KOPT-K1 (cell line): ENCODE data around the gene ZMIZ1.

Source experiments
- H3K27ac ChIP-seq: fragments of 200-600 bp; sonication (generic); 2 replicates; pipeline ENCODE4 v1.5.1; 2016; ENCODE audit warnings: antibody characterized with exemption, mild to moderate bottlenecking, low read depth, low read length; ENCODE audit not compliant: poor library complexity, severe bottlenecking
- H3K36me3 ChIP-seq: fragments of 200-600 bp; sonication (generic); 2 replicates; pipeline ENCODE4 v1.5.1; 2017; ENCODE audit warnings: antibody characterized with exemption, mild to moderate bottlenecking, low read length, moderate library complexity; ENCODE audit not compliant: insufficient read depth
- H3K9me3 ChIP-seq: fragments of 200-600 bp; sonication (generic); 2 replicates; pipeline ENCODE4 v1.5.1; 2017; ENCODE audit warnings: antibody characterized with exemption, low read length, mild to moderate bottlenecking; ENCODE audit not compliant: insufficient read depth, poor library complexity, severe bottlenecking

Gene ZMIZ1

GRCh38 chr10:79234391-79235315 lies 165.9 kb downstream of the ZMIZ1 start:
- H3K36me3 ChIP-seq = peaks cover 83% of the 10 kb centered on the region

GRCh38 chr10:79235765-79236432 lies 167.1 kb downstream of the ZMIZ1 start:
- Histone ChIP-seq H3K9me3 (no peaks in the 10 kb centered on the region), H3K27ac (no peak overlapping the region), H3K36me3 (peaks cover 70% of the 10 kb centered on the region)

More at GRCh38 chr10:79234391-79235315, 165.9 kb downstream of the ZMIZ1 start:
- Histone ChIP-seq H3K27ac (no peak overlapping the region), H3K9me3 (no peaks in the 10 kb centered on the region)

- no peak overlapping the region for H3K27ac ChIP-seq
- peaks cover 65% of the 10 kb centered on the region for H3K36me3 ChIP-seq
Observed at GRCh38 chr10:79236433-79236765, 167.6 kb downstream of the ZMIZ1 start.

GRCh38 chr10:79237454-79238157 lies 168.8 kb downstream of the ZMIZ1 start:
- Histone ChIP-seq H3K27ac (no peak overlapping the region), H3K36me3 (peaks cover 58% of the 10 kb centered on the region), H3K9me3 (no peaks in the 10 kb centered on the region)

More at GRCh38 chr10:79236433-79236765, 167.6 kb downstream of the ZMIZ1 start:
- no peaks in the 10 kb centered on the region for H3K9me3 ChIP-seq

- no peak overlapping the region for H3K27ac ChIP-seq
- no peaks in the 10 kb centered on the region for H3K9me3 ChIP-seq
- H3K36me3 ChIP-seq = peaks cover 53% of the 10 kb centered on the region
Observed at GRCh38 chr10:79238158-79238520, 169.4 kb downstream of the ZMIZ1 start.

GRCh38 chr10:79238606-79239005 lies 169.8 kb downstream of the ZMIZ1 start:
- peaks cover 50% of the 10 kb centered on the region for H3K36me3 ChIP-seq
- no peak overlapping the region for H3K27ac ChIP-seq
- H3K9me3 ChIP-seq = no peaks in the 10 kb centered on the region

- Histone ChIP-seq H3K36me3 (peaks cover 44% of the 10 kb centered on the region), H3K9me3 (no peaks in the 10 kb centered on the region), H3K27ac (no peak overlapping the region)
Observed at GRCh38 chr10:79239275-79239779, 170.6 kb downstream of the ZMIZ1 start.

- Histone ChIP-seq H3K9me3 (no peaks in the 10 kb centered on the region), H3K27ac (no peak overlapping the region)
Observed at GRCh38 chr10:79239924-79240581, 171.3 kb downstream of the ZMIZ1 start.

GRCh38 chr10:79241629-79241989 lies 172.8 kb downstream of the ZMIZ1 start:
- Histone ChIP-seq H3K9me3 (no peaks in the 10 kb centered on the region), H3K36me3 (peaks cover 25% of the 10 kb centered on the region; the same call in 1 of the 2 replicates), H3K27ac (no peak overlapping the region)

More at GRCh38 chr10:79239924-79240581, 171.3 kb downstream of the ZMIZ1 start:
- peaks cover 37% of the 10 kb centered on the region; the same call in 1 of the 2 replicates for H3K36me3 ChIP-seq

- Histone ChIP-seq H3K36me3 (peaks cover 20% of the 10 kb centered on the region; the same call in 1 of the 2 replicates), H3K9me3 (no peaks in the 10 kb centered on the region), H3K27ac (no peak overlapping the region)
Observed at GRCh38 chr10:79241990-79242619, 173.3 kb downstream of the ZMIZ1 start.

- no peaks in the 10 kb centered on the region for H3K9me3 ChIP-seq
- H3K36me3 ChIP-seq = peaks cover 16% of the 10 kb centered on the region; the same call in 1 of the 2 replicates
- H3K27ac ChIP-seq = no peak overlapping the region
Observed at GRCh38 chr10:79242620-79243152, 173.9 kb downstream of the ZMIZ1 start.

- Histone ChIP-seq H3K27ac (no peak overlapping the region), H3K9me3 (no peaks in the 10 kb centered on the region), H3K36me3 (peaks cover 16% of the 10 kb centered on the region; the same call in 1 of the 2 replicates)
Observed at GRCh38 chr10:79243181-79244067, 174.7 kb downstream of the ZMIZ1 start.

- Histone ChIP-seq H3K27ac (no peak overlapping the region), H3K36me3 (peaks cover 14% of the 10 kb centered on the region; the same call in 1 of the 2 replicates)
Observed at GRCh38 chr10:79244068-79244442, 175.3 kb downstream of the ZMIZ1 start.

More at GRCh38 chr10:79244068-79244442, 175.3 kb downstream of the ZMIZ1 start:
- no peaks in the 10 kb centered on the region for H3K9me3 ChIP-seq
